Measurements from ENCODE around the gene PRMT7.

PRMT7 gene

GRCh38 chr16:68369697-68370580 is 59.1 kb downstream of the PRMT7 start:
- no peak for TF ChIP-seq CTCF (IDR thresholded peaks at IDR 0.05; ENCODE audit: low read depth, low read length)
- no peak overlapping the region for H3K4me3 ChIP-seq (ENCODE audit: low read depth, low read length)

- no peak overlapping the region for H3K4me3 ChIP-seq (ENCODE audit: low read depth, low read length)
- no peak for TF ChIP-seq CTCF (IDR thresholded peaks at IDR 0.05; ENCODE audit: low read depth, low read length)
These were observed 59.9 kb downstream of the PRMT7 start for GRCh38 chr16:68370581-68371275.

- TF ChIP-seq CTCF (IDR thresholded peaks at IDR 0.05; ENCODE audit: low read depth, low read length), result no peak
- H3K4me3 ChIP-seq (ENCODE audit: low read depth, low read length), result no peak overlapping the region
These were observed 60.4 kb downstream of the PRMT7 start for GRCh38 chr16:68371276-68371651.

GRCh38 chr16:68371706-68372380 is 61.0 kb downstream of the PRMT7 start:
- TF ChIP-seq CTCF (IDR thresholded peaks at IDR 0.05; ENCODE audit: low read depth, low read length), result no peak
- H3K4me3 ChIP-seq (ENCODE audit: low read depth, low read length), result no peak overlapping the region

GRCh38 chr16:68372381-68372720 is 61.5 kb downstream of the PRMT7 start:
- TF ChIP-seq CTCF (IDR thresholded peaks at IDR 0.05; ENCODE audit: low read depth, low read length), result no peak
- no peak overlapping the region for H3K4me3 ChIP-seq (ENCODE audit: low read depth, low read length)

GRCh38 chr16:68372806-68373205 is 62.0 kb downstream of the PRMT7 start:
- no peak overlapping the region for H3K4me3 ChIP-seq (ENCODE audit: low read depth, low read length)

More at GRCh38 chr16:68372806-68373205, 62.0 kb downstream of the PRMT7 start:
- no peak for TF ChIP-seq CTCF (IDR thresholded peaks at IDR 0.05; ENCODE audit: low read depth, low read length)

All from WI38 (cell line).